Measurements from ENCODE around the gene WDR4.

DNA sequence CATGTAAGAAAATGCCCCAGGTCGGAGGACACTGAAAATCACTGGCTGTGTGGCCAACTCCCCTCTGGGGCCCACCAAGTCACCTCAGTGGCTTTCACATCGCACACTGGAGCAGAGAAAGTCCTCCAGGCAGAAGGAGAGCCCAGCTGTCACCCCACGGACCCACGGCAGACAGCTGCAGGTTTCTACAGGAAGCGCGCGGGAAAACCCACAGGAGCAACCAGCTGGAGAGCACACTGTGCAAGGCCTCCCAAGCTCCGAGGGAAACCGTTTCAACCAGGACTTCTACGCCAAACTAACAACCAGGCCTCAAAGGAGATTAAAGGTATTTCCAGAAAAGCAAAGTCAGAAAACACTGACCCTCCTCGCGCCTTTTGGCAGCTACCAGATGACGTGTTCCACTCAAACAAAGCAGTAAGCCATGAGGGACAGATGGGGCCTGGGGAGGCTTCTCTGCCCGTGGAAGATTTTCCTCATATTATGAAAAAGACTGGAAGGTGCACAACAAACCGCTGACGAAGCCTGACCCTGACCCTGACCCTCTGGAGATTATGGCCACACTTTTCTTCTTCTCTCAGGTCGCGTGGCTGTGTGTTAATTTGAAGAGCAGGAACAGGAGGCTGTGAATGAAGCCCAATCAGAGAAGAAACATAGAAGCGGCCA, 21.0 kb downstream of the WDR4 start:
- TF ChIP-seq TARDBP (IDR thresholded peaks at IDR 0.05) (no peak), L3MBTL2 (conservative IDR thresholded peaks at IDR 0.05) (no peak), LEF1 (IDR thresholded peaks at IDR 0.05; ENCODE audit: borderline replicate concordance) (no peak), FOXA1 (IDR thresholded peaks at IDR 0.05) (no peak), FOXM1 (IDR thresholded peaks at IDR 0.05; ENCODE audit: borderline replicate concordance) (no peak), ELF4 (IDR thresholded peaks at IDR 0.05) (no peak), SP1 (IDR thresholded peaks at IDR 0.05) (no peak), HDGF (IDR thresholded peaks at IDR 0.05; ENCODE audit: borderline replicate concordance) (no peak), ARNT (IDR thresholded peaks at IDR 0.05) (no peak)
- TF ChIP-seq, protein P1, sequence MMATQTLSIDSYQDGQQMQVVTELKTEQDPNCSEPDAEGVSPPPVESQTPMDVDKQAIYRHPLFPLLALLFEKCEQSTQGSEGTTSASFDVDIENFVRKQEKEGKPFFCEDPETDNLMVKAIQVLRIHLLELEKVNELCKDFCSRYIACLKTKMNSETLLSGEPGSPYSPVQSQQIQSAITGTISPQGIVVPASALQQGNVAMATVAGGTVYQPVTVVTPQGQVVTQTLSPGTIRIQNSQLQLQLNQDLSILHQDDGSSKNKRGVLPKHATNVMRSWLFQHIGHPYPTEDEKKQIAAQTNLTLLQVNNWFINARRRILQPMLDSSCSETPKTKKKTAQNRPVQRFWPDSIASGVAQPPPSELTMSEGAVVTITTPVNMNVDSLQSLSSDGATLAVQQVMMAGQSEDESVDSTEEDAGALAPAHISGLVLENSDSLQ (IDR thresholded peaks at IDR 0.05): no peak

Data from HEK293T (cell line).